Fibroblast of skin of back (primary cell): Measurements from ENCODE around the gene GRK4.

ENCODE experiments used
- DNase-seq: peaks from one replicate; pipeline ENCODE4 v3.0.0-alpha.2; 2013

The GRK4 gene

GRCh38 chr4:3013839-3014350, 50.5 kb downstream of the GRK4 start:
- no peak for DNase-seq

GRCh38 chr4:3016961-3017360, 53.6 kb downstream of the GRK4 start:
- DNase-seq: no peak

GRCh38 chr4:3017504-3017903, 54.1 kb downstream of the GRK4 start:
- DNase-seq: no peak

GRCh38 chr4:3019145-3019846, 55.9 kb downstream of the GRK4 start:
- DNase-seq: no peak

GRCh38 chr4:3021127-3021526, 57.8 kb downstream of the GRK4 start:
- DNase-seq: no peak

- DNase-seq: no peak
Measured at GRCh38 chr4:3021627-3022026, 58.3 kb downstream of the GRK4 start.

GRCh38 chr4:3022112-3022511, 58.7 kb downstream of the GRK4 start:
- DNase-seq: no peak

GRCh38 chr4:3022651-3023050, 59.3 kb downstream of the GRK4 start:
- no peak for DNase-seq

- DNase-seq: no peak
Measured at GRCh38 chr4:3025881-3026280, 62.5 kb downstream of the GRK4 start.

- DNase-seq: no peak
Measured at GRCh38 chr4:3026540-3026939, 63.2 kb downstream of the GRK4 start.

GRCh38 chr4:3029464-3029863, 66.1 kb downstream of the GRK4 start:
- no peak for DNase-seq

GRCh38 chr4:3030566-3031356, 67.4 kb downstream of the GRK4 start:
- no peak for DNase-seq

GRCh38 chr4:3031357-3032082, 68.1 kb downstream of the GRK4 start:
- no peak for DNase-seq

- no peak for DNase-seq
Measured at GRCh38 chr4:3034231-3034630, 70.9 kb downstream of the GRK4 start.

- no peak for DNase-seq
Measured at GRCh38 chr4:3035249-3035648, 71.9 kb downstream of the GRK4 start.

- DNase-seq: no peak
Measured at GRCh38 chr4:3035674-3036073, 72.3 kb downstream of the GRK4 start.

- DNase-seq: no peak
Measured at GRCh38 chr4:3036131-3036952, 73.0 kb downstream of the GRK4 start.

- DNase-seq: no peak
Measured at GRCh38 chr4:3037957-3038461, 74.6 kb downstream of the GRK4 start.

- no peak for DNase-seq
Measured at GRCh38 chr4:3039706-3040366, 76.5 kb downstream of the GRK4 start.

GRCh38 chr4:3040452-3041191, 77.3 kb downstream of the GRK4 start:
- no peak for DNase-seq
